ENCODE data around the gene CFAP161.

The CFAP161 gene

DNA sequence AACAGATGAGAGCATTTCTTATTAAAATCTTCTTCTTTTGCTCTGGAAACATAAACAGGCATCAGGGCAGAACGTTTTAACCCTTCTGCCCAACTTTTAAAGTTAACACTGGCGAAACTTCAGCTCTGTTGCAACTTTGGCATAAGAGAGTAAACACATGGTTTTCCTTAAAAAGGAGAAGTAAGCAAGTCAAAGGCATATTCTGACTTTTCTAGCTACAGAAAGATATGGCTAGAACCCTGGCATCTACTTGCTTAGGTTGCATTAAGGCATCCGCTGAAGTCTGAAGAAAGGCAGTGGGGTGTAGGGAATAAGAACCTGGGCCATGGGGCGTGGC is 49.3 kb downstream of the CFAP161 start:
- no peak for DNase-seq (ENCODE audit: low spot score)

DNA sequence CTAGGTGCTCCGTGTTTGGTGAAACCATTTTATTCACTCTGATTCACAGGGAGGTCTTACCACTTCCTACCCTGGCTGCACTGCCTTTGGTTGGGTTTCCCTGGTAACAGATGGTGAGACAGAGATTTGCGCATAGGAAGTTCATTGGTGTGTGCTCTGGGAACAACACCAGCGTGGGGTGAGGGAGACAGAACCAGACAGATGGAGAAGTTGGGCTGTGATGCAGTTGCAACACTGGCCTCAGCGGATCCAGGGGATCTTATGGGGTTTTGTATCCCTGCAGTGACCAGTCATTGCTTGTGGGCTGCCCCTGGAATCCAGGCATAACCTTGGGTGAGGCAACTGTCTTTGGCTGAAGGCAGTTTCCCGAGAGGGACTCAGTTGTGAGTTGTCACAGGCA is 50.1 kb downstream of the CFAP161 start:
- no peak for DNase-seq (ENCODE audit: low spot score)

DNA sequence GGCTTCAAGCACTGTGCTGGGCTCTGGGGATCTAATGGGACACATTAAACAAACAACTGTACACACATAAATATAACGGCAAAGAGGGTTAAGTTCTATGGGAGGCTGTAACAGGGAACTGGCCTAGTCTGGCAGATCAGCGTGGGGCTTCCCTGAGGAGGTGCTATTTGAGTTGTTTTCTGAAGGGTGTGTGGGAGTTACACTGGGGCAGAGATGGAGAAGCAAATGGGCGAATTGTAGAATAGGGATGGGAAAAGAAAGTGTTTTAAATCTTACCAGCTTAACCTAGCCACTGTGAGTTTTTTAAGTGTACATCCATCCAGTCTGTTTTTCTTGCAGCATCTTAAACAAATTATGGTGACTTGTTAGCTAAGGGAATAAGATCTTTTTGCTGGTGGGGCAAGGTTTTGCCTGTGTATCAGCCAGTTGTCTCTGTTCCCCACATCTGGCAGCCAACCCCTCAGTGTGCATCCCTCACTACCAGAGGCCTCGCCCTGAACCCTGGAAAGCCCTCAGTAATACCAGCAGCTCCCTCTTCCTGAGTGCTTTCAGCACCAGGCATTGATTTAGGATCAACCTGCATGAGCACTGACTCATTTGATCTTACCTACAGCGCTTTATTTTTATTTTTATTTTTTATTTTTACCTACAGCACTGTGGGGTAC is 51.7 kb downstream of the CFAP161 start:
- no peak for DNase-seq (ENCODE audit: low spot score)

DNA sequence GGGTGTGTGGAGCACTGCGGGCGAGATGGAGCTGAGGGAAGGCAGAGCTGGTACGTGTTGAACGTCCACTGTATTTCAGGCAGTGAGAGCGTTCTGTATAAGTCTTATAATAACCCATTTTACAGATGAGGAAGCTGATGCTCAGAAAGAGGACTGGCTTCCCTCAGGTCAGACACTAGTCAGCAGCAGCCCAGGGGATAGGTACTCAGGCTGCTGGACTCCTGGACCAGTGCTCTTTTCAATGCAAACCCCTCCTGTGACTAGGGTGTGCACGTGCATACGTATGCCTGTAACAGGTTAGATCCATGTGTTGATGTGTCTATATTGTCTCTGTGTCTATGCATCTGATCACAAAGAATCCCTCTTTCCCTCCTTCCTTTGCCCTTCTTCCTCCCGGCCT is 54.3 kb downstream of the CFAP161 start:
- DNase-seq (ENCODE audit: low spot score): no peak

DNA sequence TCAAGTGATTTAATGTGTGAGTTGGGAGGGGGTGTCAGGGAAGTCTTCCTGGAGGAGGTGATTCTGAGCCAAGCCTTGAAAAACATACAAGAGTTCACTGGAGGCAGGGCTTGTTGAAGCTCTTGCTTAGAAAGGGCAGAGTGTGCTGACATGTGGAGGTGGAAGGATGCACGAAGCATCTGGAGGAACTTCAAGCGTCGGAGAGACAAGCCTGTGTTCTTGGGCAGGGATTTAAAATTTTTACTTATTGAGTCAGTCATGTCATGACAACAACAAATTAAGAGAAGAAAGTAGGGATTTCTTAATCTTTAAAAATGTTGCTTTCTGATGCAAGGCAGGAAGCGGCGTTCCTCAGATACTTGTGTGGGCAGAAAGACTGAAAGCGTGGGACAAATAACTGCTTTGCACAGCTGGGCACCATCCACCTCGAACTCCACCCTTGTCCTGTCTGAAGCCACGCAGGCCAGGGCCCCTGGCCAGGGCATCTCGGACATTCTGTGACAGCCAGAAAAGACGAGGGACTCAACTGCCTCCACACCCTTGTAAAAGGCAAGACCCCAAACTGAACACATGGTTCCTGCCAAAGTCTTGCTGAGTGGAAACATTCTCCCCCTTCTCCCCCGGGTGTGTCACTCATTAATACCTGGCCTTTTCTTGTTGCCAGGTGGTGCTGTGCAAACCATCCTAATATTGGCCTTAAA is 55.7 kb downstream of the CFAP161 start:
- DNase-seq (ENCODE audit: low spot score): peak; percentile 45

DNA sequence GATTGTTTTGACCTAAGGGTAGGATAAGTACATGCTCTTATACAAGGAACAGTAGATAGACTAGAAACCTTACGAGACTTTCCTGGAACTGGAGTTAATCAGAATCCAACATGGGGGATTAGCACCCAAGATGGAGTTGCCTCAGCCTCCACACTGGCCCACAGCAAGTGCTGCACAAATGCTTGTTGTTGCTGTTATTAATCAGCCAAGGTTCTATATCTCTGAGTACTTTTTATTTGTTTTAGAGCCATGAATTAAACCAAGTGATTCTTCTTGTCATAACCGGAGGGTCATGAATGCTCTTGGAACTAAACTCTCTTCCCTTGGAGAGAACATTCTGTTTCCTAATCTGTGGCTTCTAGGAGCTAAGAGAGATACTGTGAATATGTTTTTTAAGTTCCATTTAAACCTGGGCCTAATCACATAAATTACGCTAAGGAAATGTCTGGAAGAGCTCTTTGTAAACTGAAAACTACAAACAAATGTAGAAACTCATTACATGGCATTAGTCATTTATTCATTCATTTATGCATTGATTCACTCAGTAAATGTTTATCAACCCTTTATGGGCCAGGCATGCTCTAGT is 56.9 kb downstream of the CFAP161 start:
- no peak for DNase-seq (ENCODE audit: low spot score)

DNA sequence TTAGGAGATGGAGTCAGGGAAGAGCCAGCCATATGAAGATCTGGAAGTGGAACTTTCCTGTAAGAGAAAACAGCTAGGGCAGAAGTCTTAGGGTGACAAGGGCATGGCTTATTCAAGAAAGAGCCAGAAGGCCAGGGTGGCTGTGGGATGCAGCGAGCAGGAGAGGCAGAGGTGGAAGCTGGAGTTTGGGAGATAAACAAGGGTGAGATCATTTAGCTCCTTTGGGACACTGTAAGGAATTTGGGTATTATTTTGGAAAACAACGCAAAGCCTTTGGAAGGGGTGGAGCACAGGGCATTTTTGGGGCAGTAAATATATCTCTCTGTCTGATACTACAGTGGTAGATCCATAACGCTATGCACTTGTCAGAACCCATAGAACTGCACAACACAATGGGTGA is 57.6 kb downstream of the CFAP161 start:
- no peak for DNase-seq (ENCODE audit: low spot score)

DNA sequence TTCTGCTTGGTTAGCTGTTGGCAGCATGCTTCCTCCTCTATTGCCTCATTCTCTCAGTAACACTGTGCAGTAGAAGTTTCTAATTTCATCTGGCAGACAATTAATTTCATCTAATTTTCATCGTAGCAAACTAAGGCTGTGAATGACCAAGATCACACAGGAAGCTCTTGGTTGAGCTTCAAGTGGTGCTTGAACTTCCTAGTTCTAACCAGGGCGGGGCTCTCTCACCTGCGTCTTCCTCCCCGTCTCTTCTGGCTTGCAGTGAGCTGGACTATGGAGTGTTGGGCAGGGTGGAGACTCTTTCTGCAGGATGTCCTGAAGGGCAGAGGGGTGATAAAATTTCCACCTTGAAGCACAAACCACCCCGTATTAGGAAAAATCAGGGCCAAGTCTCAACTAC is 60.7 kb downstream of the CFAP161 start:
- no peak for DNase-seq (ENCODE audit: low spot score)

DNA sequence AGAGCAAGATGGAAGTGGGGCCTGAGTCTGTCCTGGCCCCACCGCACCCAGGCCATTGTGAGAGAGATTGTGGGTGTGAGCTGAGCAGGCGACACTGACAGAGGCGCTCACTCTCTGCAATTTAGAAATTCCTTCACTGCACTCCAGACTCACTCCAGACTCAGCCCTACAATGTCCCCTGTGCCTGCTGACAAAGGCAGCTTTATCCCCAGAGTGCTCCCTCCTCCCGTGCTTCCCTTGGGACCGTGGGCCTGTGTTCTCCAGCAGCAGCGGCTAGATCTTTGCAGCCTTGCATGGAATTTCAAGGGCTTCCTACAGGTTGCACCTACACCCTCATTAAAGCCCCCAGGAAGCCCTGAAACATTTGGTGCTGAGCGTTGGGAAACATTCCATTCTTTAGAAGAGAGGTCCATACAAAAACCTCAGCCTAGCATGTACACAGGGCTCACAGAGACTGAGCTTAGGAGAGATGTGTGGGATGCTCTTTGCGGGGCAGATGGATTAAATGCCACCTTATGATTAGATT is 61.3 kb downstream of the CFAP161 start:
- peak; percentile 75 for DNase-seq (ENCODE audit: low spot score)

DNA sequence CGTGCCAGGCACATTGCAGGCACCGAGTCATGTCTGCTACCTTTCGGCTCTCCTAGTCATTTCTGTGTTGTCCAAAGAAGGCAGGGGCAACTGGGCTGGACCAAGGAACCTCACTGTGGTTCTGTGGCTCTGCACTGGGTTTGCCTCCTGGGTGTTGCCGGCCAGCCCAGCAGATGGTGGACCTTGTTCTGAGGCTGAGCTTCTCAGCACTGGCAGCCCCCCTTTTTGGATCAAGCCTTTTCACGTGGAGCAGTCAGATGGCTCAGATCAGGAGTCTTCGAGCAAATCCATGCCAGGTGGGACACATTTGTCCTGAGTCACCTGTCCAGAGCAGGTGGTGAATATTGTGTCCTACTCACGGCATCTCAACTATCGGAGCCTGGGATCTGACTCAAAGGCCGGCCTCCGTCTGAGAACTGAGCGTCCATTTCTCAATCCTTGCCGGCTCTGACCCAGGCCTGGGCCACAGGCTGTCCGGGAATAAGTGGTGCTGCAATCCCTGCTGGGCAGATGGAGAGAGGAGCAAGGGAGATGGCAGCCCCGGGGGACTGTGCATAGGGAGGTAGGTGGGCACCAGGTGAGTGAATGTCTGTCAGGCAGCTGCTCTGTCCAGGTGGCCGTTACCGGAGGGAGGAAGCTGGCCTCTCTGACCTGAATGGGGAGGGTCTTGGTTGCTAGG is 62.6 kb downstream of the CFAP161 start, which contains the start of gene IL16:
IL16 (plus strand) TSS at position 304 of the 679 bp plus-strand sequence. CDS start 28,521 bp downstream, outside the sequence.
- no peak for DNase-seq (ENCODE audit: low spot score)

DNA sequence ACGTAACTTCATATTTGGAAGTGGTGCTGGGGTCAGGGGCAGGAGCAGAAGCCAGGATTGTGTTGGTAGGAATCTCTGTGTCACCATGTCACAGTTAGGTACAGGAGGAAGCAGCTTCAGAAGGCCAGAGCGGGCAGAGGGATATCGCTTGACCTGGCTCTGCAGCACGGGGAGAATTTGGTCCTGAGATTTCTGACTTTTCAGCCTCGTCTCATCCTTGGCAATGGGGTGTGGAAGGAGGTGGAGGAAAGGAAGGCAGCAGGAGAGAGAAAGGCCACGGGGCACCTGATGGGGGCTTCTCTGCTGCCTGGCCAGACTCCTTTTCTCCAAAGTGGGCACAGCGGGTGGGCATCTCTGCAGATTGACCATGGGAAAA is 63.2 kb downstream of the CFAP161 start:
- DNase-seq (ENCODE audit: low spot score): no peak

DNA sequence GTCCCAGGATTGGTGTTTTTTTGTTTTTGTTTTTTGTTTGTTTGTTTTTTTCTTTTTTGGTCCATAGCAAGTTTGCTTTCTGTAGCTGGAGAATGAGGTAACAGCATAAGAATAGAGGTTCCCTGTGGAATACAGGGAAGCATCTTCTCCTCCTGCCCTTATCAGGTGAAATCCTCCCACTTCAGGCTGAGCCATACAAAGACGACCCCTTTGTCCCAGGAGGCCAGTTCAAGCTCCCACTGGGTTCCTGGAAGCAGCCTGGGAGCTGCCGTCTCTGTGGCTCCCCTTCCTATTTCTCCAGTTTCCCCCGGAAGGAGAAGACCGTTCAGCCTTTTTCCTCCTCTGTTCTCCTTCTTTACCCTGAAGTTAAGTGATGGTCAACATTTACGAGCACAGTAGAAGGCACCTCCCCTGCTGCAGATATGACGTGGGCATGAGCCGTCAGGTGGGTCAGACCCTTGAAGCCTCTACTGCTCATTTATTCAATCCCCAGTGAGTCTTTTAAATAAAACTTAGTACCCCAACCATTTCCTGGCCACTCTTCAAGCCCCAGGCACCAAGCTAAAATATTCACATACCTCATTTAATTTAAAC is 63.7 kb downstream of the CFAP161 start:
- DNase-seq (ENCODE audit: low spot score): no peak

All from COLO829 (cell line).